ENCODE data around the gene RARRES2. TPM values are rescaled to one million over a fixed set of nuclear protein-coding genes. Genes with fewer than 3 reads are reported as not detected.

RARRES2 gene
- total and polyA plus RNA-seq, 2 of the 13 experiments (the other 11 are each of a cell fraction or from before 2014, with no cell fraction given) = 134 to 172 TPM

- Histone ChIP-seq H3K79me2 (ENCODE audit: insufficient read depth, low read length) (peaks cover 54% of the 10 kb centered on the region), H3K4me2 (ENCODE audit: low read depth, low read length) (peak overlapping the region; percentile 96), H3K4me1 (ENCODE audit: insufficient read depth, low read length) (peaks cover 54% of the 10 kb centered on the region), H2AFZ (ENCODE audit: low read length) (no peak overlapping the region), H3K4me3 (replicated peaks in 1 of 3; ENCODE audit: insufficient read depth in 1 of 3, low read depth in 2 of 3, low read length in 3 of 3) (peak overlapping the region; percentile 74 to 81 (median 77)), H3K27me3 (ENCODE audit: control insufficient read depth in 1 of 2, insufficient read depth in 2 of 2, low read length in 2 of 2) (no peaks in the 10 kb centered on the region; a peak in 1 of 5 replicates), H3K9ac (ENCODE audit: insufficient read depth, low read depth, low read length) (peak overlapping the region; percentile 92), H3K9me3 (ENCODE audit: low read length) (no peaks in the 10 kb centered on the region), H4K20me1 (ENCODE audit: insufficient read depth, low read length) (no peaks in the 10 kb centered on the region), H3K36me3 (replicated peaks in 1 of 2; ENCODE audit: control insufficient read depth in 1 of 2, insufficient read depth in 2 of 2, low read length in 2 of 2) (peaks cover 8 to 22% of the 10 kb centered on the region in 2 experiments), H3K27ac (ENCODE audit: extremely low read length, insufficient read depth, low read length) (peak overlapping the region; percentile 84)
- POLR2A ChIA-PET = interaction anchor here (1.1 to 5.4 kb wide), 5 partner anchors 9 to 82 kb away, joined by 3 to 41 read pairs (median 13); partner anchors contain the start of gene REPIN1
- ATAC-seq = no peak
- CTCF ChIA-PET (ENCODE audit: low intra/inter-chr PET ratio, low total read pairs) = no interaction called here
- intact Hi-C loops (cut with micrococcal nuclease; ENCODE audit: unreplicated experiment) = loop anchor here (5.0 kb wide), 1 partner anchor 35 kb away; no protein-coding TSS in a partner anchor
- DNase-seq (ENCODE audit: low spot score) = peak; percentile 29
- FAIRE-seq = no peak
- in situ Hi-C loops (cut with HindIII; ENCODE audit: extremely low pct_ligation_motif_present, low pct_unique_long_range_greater_than_20kb) = no loop called here
- 35% methylated on average over 4 of the region's 4 CpGs for WGBS (ENCODE audit: low lambda C conversion rate)
- BruUV-seq (replicated peaks) = TSS peak; percentile 81
- TF ChIP-seq CSRNP1 (CRISPR knock-in tag; IDR thresholded peaks at IDR 0.05) (0 out of 2 replicates have a peak, but pooled peaks have one; percentile 41), RAD21 (CRISPR knock-in tag; IDR thresholded peaks at IDR 0.05) (no peak), ZFP62 (CRISPR knock-in tag; IDR thresholded peaks at IDR 0.05) (no peak), STAG1 (CRISPR knock-in tag; IDR thresholded peaks at IDR 0.05) (no peak), RBFOX2 (IDR thresholded peaks at IDR 0.05; ENCODE audit: low read depth, low read length) (no peak), ZNF484 (CRISPR knock-in tag; IDR thresholded peaks at IDR 0.05; ENCODE audit: borderline replicate concordance, low read depth) (no peak), NRL (CRISPR knock-in tag; IDR thresholded peaks at IDR 0.05; ENCODE audit: borderline replicate concordance) (no peak), GTF3A (CRISPR knock-in tag; conservative IDR thresholded peaks at IDR 0.05) (no peak), YY1 (IDR thresholded peaks at IDR 0.05; ENCODE audit: insufficient read depth, insufficient replicate concordance, low read depth, low read length) (peak; percentile 14), NFAT5 (CRISPR knock-in tag; IDR thresholded peaks at IDR 0.05) (no peak), ZNF367 (CRISPR knock-in tag; IDR thresholded peaks at IDR 0.05; ENCODE audit: borderline replicate concordance) (no peak), SMAD3 (CRISPR knock-in tag; IDR thresholded peaks at IDR 0.05) (no peak), ZNF24 (IDR thresholded peaks at IDR 0.05) (no peak), ATF7-NPFF (CRISPR knock-in tag; IDR thresholded peaks at IDR 0.05; ENCODE audit: low read depth) (no peak), CCAR2 (optimal IDR thresholded peaks at IDR 0.05; ENCODE audit: low read depth, low read length) (no peak), CERS6 (CRISPR knock-in tag; IDR thresholded peaks at IDR 0.05) (no peak), NR3C1 (CRISPR knock-in tag; IDR thresholded peaks at IDR 0.05) (no peak)
Measured at GRCh38 chr7:150322114-150322832, 19.2 kb downstream of the RARRES2 start.

All from HepG2 (cell line).